Inflammatory macrophage treated with lipopolysaccharide for 1 hour (primary cell): ENCODE data around the gene BIN1.

Source experiments
- DNase-seq, 2 donors: peaks; one replicate each; pipeline ENCODE4 v3.0.0-alpha.2; 2020 to 2022

The BIN1 gene

DNA sequence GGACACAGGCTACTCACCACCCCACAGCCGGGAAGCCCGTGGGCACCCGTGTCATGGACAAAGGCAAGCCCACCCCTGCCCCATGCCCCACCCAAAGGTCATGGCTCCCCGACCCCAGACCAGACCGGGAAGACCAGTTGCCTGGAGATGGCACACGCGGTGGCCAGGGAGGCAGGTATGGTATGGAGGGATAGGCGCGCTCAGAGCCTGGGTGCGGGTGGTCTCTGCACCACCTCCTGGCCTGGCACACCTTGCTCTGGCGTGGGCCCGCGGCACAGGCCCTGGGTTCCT lies 51.2 kb downstream of the BIN1 start:
- DNase-seq = no peak

- DNase-seq = no peak
These were observed 51.8 kb downstream of the BIN1 start for GRCh38 chr2:127054996-127055785.

- no peak for DNase-seq
These were observed 52.4 kb downstream of the BIN1 start for GRCh38 chr2:127054604-127054930.

DNA sequence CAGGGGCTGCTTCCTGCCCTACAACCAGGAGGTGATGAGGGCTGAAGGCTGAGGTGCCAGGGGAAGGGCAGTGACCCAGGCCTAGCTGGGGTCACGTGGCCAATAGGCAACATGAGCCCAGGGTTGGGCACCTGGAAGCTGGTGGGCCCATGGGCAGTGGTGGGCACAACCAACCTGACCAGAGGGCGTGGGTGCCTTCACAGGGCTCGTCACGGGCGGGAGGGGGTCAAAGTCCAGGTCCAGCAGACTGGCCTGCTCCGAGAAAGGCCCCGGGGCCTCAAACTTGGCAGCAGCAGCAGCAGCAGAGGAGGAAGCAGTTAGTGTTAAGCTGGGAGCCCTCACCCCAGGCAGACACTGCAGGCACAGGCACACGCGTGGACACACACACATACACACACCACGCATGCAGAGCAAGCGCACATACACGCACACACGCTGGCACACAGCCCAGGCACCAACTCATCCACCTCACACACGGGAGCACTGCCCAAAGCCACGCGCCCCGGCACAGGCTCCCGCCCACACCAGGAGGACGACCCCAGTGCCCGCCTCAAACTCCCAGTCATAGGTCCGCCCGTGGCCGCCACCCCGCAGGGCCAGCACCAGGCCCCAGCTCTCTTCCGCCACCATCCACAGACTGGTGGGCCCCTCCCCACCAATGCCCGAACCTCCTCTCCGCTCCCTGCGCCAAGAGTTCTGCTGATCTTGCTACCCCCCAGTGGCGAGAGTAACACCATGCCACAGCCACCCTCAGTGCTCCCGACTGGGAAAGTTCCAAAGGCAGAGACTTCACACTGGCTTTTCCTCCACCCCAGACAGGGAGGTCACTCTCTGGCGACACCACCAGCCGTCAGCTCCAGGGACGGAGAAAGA lies 53.0 kb downstream of the BIN1 start:
- DNase-seq = no peak

DNA sequence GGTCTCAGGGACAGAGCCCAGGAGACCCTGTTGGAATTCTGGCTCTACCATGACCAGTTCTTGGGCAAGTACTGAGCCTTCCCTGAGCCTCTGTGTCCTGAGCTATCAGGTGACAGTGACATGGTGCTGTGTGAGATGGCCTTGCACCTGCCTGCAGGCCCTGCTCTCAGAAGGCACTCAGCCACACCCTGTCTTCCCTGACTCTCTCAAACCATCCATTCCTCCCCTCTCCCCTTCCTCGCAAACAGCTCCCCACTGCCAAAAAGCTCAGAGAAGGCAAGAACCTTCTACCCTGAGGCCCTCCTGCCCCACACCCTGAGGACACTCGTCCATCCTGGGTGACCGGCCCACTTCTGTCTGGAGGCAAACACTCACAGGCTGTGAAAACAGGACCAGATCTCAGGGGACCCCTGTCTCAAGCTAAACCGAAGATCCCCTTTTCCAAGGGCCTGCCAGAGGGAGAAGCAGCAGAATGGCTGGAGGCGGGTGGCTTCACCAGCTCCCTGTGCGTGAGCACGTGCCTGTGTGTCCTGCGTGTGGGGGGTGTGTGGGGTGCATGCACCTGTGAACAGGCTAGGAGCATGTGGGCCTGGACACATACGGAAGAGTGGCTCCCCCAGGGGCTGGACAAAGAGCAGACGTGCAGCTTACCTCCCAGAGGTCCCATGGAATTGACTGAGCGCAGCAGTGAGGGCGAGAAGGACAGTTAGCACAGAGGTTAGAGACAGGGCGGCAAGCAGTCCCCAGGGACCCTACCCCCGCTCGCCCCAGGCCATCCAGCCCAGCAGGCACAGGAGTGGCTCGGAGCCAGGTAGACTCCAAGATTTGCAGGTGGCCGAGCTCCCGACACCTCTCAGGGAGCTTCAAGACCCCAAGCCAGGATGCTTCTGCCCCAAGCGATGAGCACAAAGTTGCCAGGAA lies 53.9 kb downstream of the BIN1 start:
- DNase-seq = no peak

- no peak for DNase-seq
These were observed 54.7 kb downstream of the BIN1 start for GRCh38 chr2:127052057-127052770.

GRCh38 chr2:127051116-127052056 lies 55.6 kb downstream of the BIN1 start:
- no peak for DNase-seq

DNA sequence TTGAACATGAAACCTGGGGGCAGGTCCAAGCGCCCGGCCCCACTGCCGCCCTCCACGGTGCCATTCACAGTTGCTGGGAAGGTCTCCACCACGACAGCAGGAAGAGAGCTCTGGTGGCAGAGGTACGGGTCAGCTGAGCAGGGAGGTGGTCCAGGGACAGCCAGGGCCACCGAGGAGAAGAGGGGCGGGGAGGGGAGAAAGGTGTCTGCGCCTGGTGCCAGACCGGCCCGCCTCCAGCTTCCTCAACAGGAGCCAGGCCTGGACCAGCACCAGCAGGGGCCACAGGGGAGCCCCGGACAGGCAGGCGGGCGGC lies 56.2 kb downstream of the BIN1 start:
- no peak for DNase-seq

DNA sequence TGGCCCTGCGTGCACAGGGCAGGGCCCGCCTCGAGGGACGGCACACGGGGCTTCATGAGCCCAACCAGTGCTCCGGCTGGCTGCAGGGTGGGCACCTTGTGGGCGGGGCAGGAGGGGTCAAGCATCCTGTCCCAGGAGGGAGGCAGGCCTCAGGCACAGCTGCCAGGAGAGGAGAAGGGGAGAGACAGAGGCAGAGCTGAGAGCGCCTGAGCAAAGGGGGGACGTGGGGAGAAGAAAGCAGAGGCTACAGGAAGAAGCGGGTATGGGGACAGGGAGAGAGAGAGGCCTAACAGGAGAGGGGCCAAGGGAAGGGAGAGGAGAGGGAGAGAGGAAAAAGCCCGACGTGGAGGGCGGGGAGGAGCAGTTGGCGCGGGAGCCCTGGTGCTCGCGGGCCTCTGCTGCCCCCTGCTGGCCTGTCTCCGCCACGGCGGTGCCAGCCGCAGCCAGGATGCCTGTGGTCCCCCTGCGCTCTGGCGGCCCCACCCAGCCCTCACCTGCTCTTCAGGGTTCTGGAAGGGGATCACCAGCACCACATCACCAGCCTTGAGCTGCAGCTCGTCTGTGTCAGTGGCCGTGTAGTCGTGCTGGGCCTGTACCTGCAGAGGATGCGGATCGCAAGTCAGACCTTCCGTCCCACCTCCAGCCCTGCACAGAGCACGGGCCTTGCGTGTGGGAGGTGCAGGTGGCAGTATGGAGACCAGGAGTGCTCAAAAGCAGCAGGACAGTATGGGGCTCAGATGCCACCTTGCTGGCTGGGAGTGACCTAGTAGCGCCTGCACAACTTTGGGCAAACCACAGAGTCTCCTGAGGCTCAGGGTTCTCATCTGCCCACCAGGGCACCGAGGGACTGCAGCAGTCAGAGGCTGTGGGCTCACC lies 56.8 kb downstream of the BIN1 start:
- DNase-seq = peak in 1 of 2 donors; percentile 63

DNA sequence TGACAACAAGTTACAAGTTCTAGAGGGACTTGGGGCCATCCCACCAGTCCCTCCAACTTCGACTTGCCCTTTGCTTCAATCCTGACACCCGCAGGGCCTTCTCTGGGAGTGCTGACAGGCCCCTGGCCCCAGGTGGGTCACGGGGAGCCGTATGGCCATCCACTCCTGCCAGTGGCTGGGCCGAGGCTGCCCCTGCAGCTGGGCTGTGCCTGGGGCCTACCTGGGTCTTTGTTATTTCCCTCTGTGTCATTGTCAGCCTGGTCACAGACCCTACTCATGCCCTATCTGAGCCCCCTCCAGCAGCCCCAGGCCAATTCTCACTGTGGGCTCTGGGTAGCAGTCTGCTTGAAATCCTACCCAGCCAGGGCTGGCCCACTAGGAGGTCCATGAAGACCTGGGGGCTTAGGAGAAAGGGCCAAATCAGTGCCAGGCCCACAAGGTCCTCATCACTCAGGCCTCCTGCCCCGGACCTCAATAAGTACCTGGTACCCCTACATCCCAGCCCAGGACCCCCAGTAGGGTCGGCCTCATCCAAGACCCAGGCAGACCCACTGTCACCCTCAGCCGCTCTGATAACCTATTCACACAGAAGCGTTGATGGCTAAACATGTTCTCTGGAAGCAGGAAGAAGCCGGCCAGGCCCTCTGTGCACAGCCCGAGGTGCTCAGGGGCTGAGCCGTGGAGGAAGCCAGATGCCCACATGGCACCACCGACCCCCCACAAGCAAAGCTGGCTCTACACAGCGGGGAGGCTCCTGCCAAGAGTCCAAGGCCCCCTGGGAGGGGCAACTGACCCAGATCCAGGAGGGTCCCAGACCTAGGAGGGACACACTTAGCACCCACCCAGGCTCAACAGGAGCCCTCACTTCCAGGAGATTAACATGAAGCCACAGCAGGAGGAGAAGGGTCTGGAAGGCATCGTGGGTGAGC lies 57.7 kb downstream of the BIN1 start:
- DNase-seq = no peak

DNA sequence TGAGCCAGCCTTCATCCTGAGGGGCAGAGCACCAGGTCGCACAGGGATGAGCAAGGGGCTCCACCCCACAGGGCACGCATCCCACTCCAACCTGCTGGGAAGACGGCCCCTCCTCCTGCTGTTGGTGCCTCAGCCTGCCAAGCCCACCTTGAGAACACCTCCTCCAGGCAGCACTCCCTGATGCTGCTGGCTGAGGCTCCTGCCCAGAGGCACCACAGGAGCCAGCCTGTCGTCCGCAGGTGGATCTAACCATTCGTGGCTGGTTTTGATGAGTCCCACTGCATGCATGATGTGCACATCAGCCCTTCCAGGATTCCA lies 58.4 kb downstream of the BIN1 start:
- DNase-seq = no peak

DNA sequence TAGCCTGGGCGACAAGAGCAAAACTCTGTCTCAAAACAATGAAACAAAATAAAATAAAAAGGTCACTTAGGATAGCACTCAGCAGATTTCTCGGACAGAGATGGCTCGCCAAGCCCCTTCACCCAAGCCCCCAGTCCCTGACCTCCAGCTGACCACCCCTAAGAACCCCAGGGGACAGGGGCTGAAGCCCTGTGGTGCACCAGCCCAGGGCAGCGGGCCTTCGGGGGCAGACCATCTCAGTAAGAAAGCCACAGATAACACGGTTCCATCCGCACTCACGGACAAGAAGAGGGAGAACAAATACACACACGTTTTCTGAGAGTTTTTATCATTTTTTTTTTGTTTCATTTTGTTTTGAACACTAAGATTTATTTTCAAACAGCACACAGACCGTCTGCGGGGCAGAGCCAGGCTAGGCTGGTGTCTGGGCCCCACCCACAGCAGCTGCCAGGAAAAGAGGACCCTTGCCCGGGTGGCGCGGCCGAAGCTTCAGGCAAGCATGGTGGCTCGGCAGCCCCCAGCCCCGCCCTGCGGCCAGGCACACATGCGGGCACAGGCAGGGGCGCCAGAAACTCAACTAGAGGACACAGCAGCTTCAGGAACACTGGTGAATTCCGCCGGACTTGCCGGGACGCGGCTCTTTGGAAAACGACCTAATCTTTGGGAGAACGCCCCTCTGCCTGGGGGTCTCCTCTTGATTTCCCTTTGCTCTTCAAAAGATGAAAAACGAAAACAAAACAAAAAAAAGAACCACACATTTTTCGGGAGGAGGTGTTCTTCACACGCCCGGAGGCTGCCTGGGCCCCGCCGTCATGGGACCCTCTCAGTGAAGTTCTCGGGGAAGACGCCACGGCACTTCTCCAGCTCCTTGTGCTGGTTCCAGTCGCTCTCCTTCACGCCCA lies 59.0 kb downstream of the BIN1 start:
- no peak for DNase-seq

- no peak for DNase-seq
These were observed 59.9 kb downstream of the BIN1 start for GRCh38 chr2:127047054-127047453.

DNA sequence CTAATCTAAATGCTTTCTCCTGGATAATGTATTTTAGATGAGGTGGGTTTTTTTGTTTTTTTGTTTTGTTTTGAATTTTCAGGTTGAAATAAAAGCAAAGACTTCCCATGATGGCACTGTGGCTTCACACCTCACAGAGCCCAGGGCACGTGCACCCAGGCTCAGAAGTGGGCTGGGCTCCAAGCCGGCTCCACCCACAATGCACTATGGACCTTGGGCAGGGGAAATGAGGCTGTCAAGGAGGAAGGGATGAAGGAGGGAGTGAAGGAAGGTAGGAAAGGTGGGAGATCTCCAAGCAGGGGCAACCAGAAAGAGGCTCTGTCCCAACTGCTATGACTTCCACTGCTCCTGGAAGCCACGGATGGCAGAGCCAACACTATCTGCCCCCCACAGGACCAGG lies 60.4 kb downstream of the BIN1 start:
- no peak for DNase-seq

DNA sequence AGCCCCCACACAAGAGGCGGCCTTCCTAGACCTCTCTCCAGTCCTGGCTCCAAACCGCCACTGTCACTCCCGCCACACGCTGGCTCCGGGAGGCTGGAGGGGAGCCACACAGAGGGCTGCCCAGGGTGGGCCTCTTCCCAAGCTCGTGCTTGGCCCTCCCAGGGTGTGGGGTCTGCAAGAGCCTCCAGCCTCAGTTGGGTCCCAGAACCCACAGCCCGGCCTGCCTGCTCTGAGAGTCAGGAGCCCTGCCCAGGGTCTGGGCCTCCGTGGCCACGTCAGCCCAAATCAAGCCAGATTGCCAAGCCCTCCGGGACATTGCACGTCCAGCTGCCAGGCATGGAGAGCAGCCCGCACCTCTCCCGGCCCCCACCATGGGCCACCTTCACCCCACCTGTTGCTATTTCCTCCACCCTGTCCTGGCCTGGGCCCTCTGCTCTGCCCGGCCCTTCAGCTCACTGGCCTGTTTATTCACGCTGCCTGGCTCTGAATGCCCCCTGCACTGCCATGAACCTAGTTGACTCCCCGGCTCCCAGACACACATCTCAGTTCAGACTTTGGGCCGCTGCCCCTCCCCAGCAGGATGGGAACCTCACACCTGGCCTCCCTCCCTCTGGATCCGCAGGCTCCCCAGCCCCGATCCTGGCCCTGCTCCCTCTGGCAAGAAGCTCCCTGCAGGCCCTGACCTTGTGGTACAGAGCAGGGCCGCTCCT lies 61.0 kb downstream of the BIN1 start:
- DNase-seq = no peak

DNA sequence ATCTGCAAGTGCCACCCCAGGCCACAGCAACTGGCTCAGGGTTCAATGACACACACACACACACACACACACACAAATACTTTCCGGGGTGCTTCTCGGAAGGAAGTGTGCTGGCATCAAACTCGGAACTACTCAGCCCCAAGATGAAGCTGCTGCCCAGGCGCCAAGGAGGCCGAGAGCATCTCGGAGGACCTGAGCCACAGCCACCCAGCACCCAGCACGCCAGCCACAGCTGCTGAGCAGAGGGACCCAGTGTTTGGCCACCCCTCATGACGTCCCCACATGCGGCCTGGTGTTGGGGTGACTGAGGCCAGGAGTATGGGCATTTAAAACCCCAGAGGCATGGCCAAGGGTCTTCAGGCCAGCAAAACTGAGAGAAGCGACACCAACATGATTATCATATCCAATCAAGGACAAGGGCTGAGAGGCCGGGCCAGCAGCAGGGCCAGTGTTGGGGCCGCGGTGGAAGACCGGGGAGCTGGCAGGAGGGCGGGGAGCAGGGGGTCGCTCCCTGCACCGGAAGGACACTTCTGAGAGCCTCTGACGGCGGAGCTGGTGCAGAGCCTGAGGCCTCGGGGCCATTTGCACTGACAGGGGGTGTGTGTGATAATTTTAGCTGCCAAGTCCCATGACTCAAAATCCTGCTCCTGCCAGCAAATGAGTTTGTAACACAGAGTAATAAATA lies 61.8 kb downstream of the BIN1 start:
- no peak for DNase-seq

- DNase-seq = no peak
These were observed 62.7 kb downstream of the BIN1 start for GRCh38 chr2:127044165-127044718.
